Kidney (tissue), 14 donors: Measurements from ENCODE around the gene ABHD12. TPM values are rescaled to one million over a fixed set of nuclear protein-coding genes. Genes with fewer than 3 reads are reported as not detected.

Experiments used
- DNase-seq, 5 donors: peaks; one replicate each; pipeline ENCODE4 v3.0.0-alpha.2; 2013 to 2020
- FAIRE-seq: peaks from 2 replicates; lab custom pipeline; 2012; peaks lifted over from hg19 to GRCh38; lab: Jason Lieb, UNC
- H3K27ac ChIP-seq, 2 donors: one replicate each; pipeline ENCODE4 v1.7.0; 2013; ENCODE audit warnings: low read depth in 2 of 2, low read length in 2 of 2, inconsistent platforms in 1 of 2
- H3K27me3 ChIP-seq: one replicate; pipeline ENCODE4 v1.7.1; 2013; ENCODE audit warnings: low read length, inconsistent platforms; ENCODE audit not compliant: control insufficient read depth, insufficient read depth
- H3K36me3 ChIP-seq, 3 donors: one replicate each; pipeline versions ENCODE4 v1.7.0 to v1.7.1; 2013; ENCODE audit warnings: low read length in 3 of 3, control low read depth in 1 of 3, inconsistent platforms in 1 of 3; ENCODE audit not compliant: insufficient read depth in 3 of 3, control insufficient read depth in 2 of 3
- H3K4me1 ChIP-seq, 3 donors: one replicate each; pipeline versions ENCODE4 v1.7.0 to v1.7.1; 2013; ENCODE audit warnings: low read length in 3 of 3, inconsistent platforms in 1 of 3, low read depth in 1 of 3; ENCODE audit not compliant: control insufficient read depth in 2 of 3, insufficient read depth in 2 of 3
- H3K4me3 ChIP-seq, 3 donors: one replicate each; pipeline versions ENCODE4 v1.7.0 to v1.8.1; 2013; ENCODE audit warnings: low read length in 3 of 3, control low read depth in 1 of 3, inconsistent platforms in 1 of 3
- H3K9ac ChIP-seq, 3 donors: one replicate each; pipeline versions ENCODE4 v1.7.0 to v1.7.1; 2013; ENCODE audit warnings: low read length in 3 of 3, control low read depth in 1 of 3, inconsistent platforms in 1 of 3
- H3K9me3 ChIP-seq, 3 donors: one replicate each; pipeline versions ENCODE4 v1.7.0 to v1.7.1; 2013; ENCODE audit warnings: low read length in 3 of 3, control low read depth in 1 of 3, inconsistent platforms in 1 of 3; ENCODE audit not compliant: control insufficient read depth in 2 of 3, insufficient read depth in 1 of 3
- intact Hi-C: fragments of 100-400 bp; cut with DNase I; formaldehyde crosslinking; loops from one replicate; pipeline ENCODE4 v1.11.1; 2022
- polyA plus RNA-seq: library from polyadenylated mRNA; stranded (reverse); fragments of 350-450 nt; fragmentation: Illumina TruSeq; extraction: RNeasy Lipid Tissue Mini Kit (QIAGEN cat#74804); gene quantifications from one replicate; pipeline ENCODE4 v1.2.3, GENCODE V29; 2014; ENCODE audit warnings: low read depth, low replicate concordance; ENCODE audit not compliant: insufficient read depth
- total RNA-seq: library from RNA; stranded (reverse); fragmentation: NEBNext Ultra II Directional; extraction: Animal tissue kit (Norgen Biotek cat#: 25700); gene quantifications from one replicate; pipeline ENCODE4 v1.2.1, GENCODE V29; 2021
- TF ChIP-seq, protein P1 (sequence below): IDR thresholded peaks from 3 replicates; pipeline ENCODE4 v1.5.1; 2012; ENCODE audit warnings: mild to moderate bottlenecking, moderate library complexity, borderline replicate concordance; ENCODE audit not compliant: insufficient read depth; ENCODE audit errors: extremely low read depth
- donor health status: control.
- donor health status: control.
- donor health status: control.
- donor health status: control.
- donor health status: control.
- donor health status: DM: yes; HTN: yes; CAD: no.
- donor health status: Normal renal cell carcinoma (clear cell type).

ABHD12 gene
- total and polyA plus RNA-seq, 2 donors from 2014 or later: 61.5 to 68.1 TPM

GRCh38 chr20:25360631-25361286, 29.9 kb downstream of the ABHD12 start:
- no peaks in the 10 kb centered on the region for H3K4me1 ChIP-seq
- H3K36me3 ChIP-seq: no peaks in the 10 kb centered on the region
- no peak overlapping the region for H3K4me3 ChIP-seq
- H3K9ac ChIP-seq: no peak overlapping the region
- intact Hi-C loops: no loop called here
- no peaks in the 10 kb centered on the region for H3K9me3 ChIP-seq
- no peak overlapping the region for H3K27ac ChIP-seq
- FAIRE-seq (no peak), DNase-seq (peak in 1 of 5 donors; percentile 31)
- H3K27me3 ChIP-seq: no peaks in the 10 kb centered on the region
- TF ChIP-seq, protein P1, sequence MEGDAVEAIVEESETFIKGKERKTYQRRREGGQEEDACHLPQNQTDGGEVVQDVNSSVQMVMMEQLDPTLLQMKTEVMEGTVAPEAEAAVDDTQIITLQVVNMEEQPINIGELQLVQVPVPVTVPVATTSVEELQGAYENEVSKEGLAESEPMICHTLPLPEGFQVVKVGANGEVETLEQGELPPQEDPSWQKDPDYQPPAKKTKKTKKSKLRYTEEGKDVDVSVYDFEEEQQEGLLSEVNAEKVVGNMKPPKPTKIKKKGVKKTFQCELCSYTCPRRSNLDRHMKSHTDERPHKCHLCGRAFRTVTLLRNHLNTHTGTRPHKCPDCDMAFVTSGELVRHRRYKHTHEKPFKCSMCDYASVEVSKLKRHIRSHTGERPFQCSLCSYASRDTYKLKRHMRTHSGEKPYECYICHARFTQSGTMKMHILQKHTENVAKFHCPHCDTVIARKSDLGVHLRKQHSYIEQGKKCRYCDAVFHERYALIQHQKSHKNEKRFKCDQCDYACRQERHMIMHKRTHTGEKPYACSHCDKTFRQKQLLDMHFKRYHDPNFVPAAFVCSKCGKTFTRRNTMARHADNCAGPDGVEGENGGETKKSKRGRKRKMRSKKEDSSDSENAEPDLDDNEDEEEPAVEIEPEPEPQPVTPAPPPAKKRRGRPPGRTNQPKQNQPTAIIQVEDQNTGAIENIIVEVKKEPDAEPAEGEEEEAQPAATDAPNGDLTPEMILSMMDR: no peak

GRCh38 chr20:25356271-25356933, 34.2 kb downstream of the ABHD12 start:
- Histone ChIP-seq H3K36me3 (no peaks in the 10 kb centered on the region), H3K27ac (no peak overlapping the region), H3K4me3 (no peak overlapping the region), H3K4me1 (peaks cover 0 to 7% (median 4%) of the 10 kb centered on the region in 3 donors), H3K9ac (no peak overlapping the region), H3K9me3 (no peaks in the 10 kb centered on the region), H3K27me3 (no peaks in the 10 kb centered on the region)
- FAIRE-seq: no peak
- intact Hi-C loops: no loop called here
- TF ChIP-seq, protein P1: no peak
- no peak for DNase-seq

GRCh38 chr20:25355866-25356265, 34.8 kb downstream of the ABHD12 start:
- no peak overlapping the region for H3K4me3 ChIP-seq
- FAIRE-seq: no peak

More at GRCh38 chr20:25355866-25356265, 34.8 kb downstream of the ABHD12 start:
- Histone ChIP-seq H3K36me3 (no peaks in the 10 kb centered on the region), H3K27me3 (no peaks in the 10 kb centered on the region), H3K27ac (no peak overlapping the region), H3K9ac (no peak overlapping the region), H3K9me3 (no peaks in the 10 kb centered on the region), H3K4me1 (peaks cover 0 to 7% (median 4%) of the 10 kb centered on the region in 3 donors)
- DNase-seq: no peak
- TF ChIP-seq, protein P1: no peak
- intact Hi-C loops: no loop called here
